Activated CD8-positive, alpha-beta memory T cell treated with anti-CD3 and anti-CD28 coated beads, Interleukin-2, amount 50 U/mL, for 24 hours (primary cell): ENCODE results near the gene RANBP1.

ENCODE experiments used
- DNase-seq: peaks from one replicate; pipeline ENCODE4 v3.0.0-alpha.2; 2020; ENCODE audit errors: extremely low read depth

Gene RANBP1

DNA sequence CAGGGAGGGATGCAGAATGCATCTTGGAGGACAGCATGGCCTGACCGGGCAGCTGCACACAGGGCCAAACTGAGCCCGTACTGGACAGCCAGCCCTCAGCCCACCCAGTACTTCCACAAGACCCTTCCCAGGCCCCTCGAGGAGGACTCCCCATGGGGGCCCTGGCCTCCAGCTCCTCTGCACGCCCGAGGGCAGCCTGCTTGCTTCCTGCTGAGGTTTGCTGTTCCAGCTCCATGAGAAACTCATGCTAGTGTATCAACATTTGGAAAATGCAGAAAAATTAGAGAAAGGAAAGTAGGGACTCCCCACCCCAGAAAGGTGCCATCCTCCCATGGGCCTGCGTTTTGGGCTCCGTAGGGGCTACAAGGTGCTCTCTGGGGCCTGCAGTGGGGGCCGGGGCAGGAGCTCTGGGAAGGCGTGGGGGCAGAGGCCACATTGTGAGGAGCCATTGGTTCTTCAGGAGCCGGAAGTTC lies 56.3 kb downstream of the RANBP1 start:
- DNase-seq: no peak

DNA sequence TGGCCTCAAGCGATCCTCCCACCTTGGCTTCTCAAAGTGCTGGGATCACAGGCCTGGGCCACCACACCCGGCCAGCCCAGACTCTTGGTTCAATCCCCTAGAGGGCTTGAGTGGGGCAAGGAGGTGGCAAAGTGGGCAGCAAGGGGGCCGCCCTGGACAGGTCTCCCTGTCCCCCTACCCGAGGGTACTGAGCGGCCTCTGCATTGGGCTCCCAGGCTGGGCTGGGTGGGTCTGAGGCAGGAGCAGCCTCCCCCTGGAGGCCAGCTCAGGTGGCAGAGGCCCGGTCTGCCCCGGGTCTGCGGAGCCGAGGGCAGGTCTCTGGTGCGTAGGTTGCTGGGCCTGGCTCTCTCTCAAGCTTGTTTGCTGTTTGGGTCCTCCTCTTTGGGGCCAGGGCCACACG lies 57.3 kb downstream of the RANBP1 start:
- DNase-seq: no peak

- no peak for DNase-seq
These were observed 57.9 kb downstream of the RANBP1 start for GRCh38 chr22:20173772-20174171.

GRCh38 chr22:20174785-20175596 lies 59.1 kb downstream of the RANBP1 start:
- DNase-seq: no peak

- no peak for DNase-seq
These were observed 59.6 kb downstream of the RANBP1 start for GRCh38 chr22:20175597-20175900.

DNA sequence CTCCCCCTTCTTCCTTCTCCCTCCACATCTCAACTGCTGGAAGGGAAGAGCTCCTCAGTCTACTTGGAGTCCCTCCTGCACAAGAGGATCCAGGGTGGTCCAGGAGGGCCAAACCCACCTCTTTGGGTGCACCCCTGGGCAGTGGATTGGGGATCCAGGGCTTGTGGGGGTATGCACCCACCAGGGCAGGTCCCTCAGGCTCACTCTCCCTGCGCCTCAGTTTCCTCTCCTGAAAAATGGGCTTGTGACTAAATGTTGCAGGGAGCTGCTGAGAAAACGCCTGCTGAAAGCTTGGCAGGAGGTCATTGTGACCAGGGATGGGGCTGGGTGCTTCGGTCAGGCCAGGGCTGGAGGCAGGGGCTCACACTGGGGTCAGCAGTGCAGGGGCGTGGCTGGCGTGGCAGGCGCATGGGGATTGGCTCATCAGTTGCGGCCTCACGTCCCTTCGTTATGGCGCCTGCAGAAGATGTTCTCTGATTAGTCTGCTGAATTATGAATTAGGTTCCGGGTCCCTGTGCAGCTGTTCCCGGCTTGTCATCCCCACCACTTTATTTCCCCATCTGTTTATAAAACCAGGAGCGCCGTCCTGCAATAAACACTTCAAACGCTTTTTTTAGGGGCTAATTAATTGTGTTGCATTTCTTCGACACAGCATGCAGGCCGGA lies 60.6 kb downstream of the RANBP1 start:
- no peak for DNase-seq
